Kidney (tissue), 14 donors: ENCODE results near the gene AKIRIN2. TPM values are rescaled to one million over a fixed set of nuclear protein-coding genes. Genes with fewer than 3 reads are reported as not detected.
"Not testable (repeated sequence)": the region's sequence is repeated elsewhere in the genome, so short reads cannot be mapped to it uniquely, and the experiment has no call there.

ENCODE experiments used
- DNase-seq, 5 donors: peaks; one replicate each; pipeline ENCODE4 v3.0.0-alpha.2; 2013 to 2020
- FAIRE-seq: peaks from 2 replicates; lab custom pipeline; 2012; peaks lifted over from hg19 to GRCh38; lab: Jason Lieb, UNC
- H3K27ac ChIP-seq, 2 donors: one replicate each; pipeline ENCODE4 v1.7.0; 2013; ENCODE audit warnings: low read depth in 2 of 2, low read length in 2 of 2, inconsistent platforms in 1 of 2
- H3K27me3 ChIP-seq: one replicate; pipeline ENCODE4 v1.7.1; 2013; ENCODE audit warnings: low read length, inconsistent platforms; ENCODE audit not compliant: control insufficient read depth, insufficient read depth
- H3K36me3 ChIP-seq, 3 donors: one replicate each; pipeline versions ENCODE4 v1.7.0 to v1.7.1; 2013; ENCODE audit warnings: low read length in 3 of 3, control low read depth in 1 of 3, inconsistent platforms in 1 of 3; ENCODE audit not compliant: insufficient read depth in 3 of 3, control insufficient read depth in 2 of 3
- H3K4me1 ChIP-seq, 3 donors: one replicate each; pipeline versions ENCODE4 v1.7.0 to v1.7.1; 2013; ENCODE audit warnings: low read length in 3 of 3, inconsistent platforms in 1 of 3, low read depth in 1 of 3; ENCODE audit not compliant: control insufficient read depth in 2 of 3, insufficient read depth in 2 of 3
- H3K4me3 ChIP-seq, 3 donors: one replicate each; pipeline versions ENCODE4 v1.7.0 to v1.8.1; 2013; ENCODE audit warnings: low read length in 3 of 3, control low read depth in 1 of 3, inconsistent platforms in 1 of 3
- H3K9ac ChIP-seq, 3 donors: one replicate each; pipeline versions ENCODE4 v1.7.0 to v1.7.1; 2013; ENCODE audit warnings: low read length in 3 of 3, control low read depth in 1 of 3, inconsistent platforms in 1 of 3
- H3K9me3 ChIP-seq, 3 donors: one replicate each; pipeline versions ENCODE4 v1.7.0 to v1.7.1; 2013; ENCODE audit warnings: low read length in 3 of 3, control low read depth in 1 of 3, inconsistent platforms in 1 of 3; ENCODE audit not compliant: control insufficient read depth in 2 of 3, insufficient read depth in 1 of 3
- intact Hi-C: fragments of 100-400 bp; cut with DNase I; formaldehyde crosslinking; loops from one replicate; pipeline ENCODE4 v1.11.1; 2022
- polyA plus RNA-seq: library from polyadenylated mRNA; stranded (reverse); fragments of 350-450 nt; fragmentation: Illumina TruSeq; extraction: RNeasy Lipid Tissue Mini Kit (QIAGEN cat#74804); gene quantifications from one replicate; pipeline ENCODE4 v1.2.3, GENCODE V29; 2014; ENCODE audit warnings: low read depth, low replicate concordance; ENCODE audit not compliant: insufficient read depth
- total RNA-seq: library from RNA; stranded (reverse); fragmentation: NEBNext Ultra II Directional; extraction: Animal tissue kit (Norgen Biotek cat#: 25700); gene quantifications from one replicate; pipeline ENCODE4 v1.2.1, GENCODE V29; 2021
- TF ChIP-seq, protein P1 (sequence below): IDR thresholded peaks from 3 replicates; pipeline ENCODE4 v1.5.1; 2012; ENCODE audit warnings: mild to moderate bottlenecking, moderate library complexity, borderline replicate concordance; ENCODE audit not compliant: insufficient read depth; ENCODE audit errors: extremely low read depth
- donor health status: control.
- donor health status: control.
- donor health status: control.
- donor health status: control.
- donor health status: control.
- donor health status: DM: yes; HTN: yes; CAD: no.
- donor health status: Normal renal cell carcinoma (clear cell type).

Gene AKIRIN2
- total and polyA plus RNA-seq, 2 donors from 2014 or later = 26.0 to 43.4 TPM

DNA sequence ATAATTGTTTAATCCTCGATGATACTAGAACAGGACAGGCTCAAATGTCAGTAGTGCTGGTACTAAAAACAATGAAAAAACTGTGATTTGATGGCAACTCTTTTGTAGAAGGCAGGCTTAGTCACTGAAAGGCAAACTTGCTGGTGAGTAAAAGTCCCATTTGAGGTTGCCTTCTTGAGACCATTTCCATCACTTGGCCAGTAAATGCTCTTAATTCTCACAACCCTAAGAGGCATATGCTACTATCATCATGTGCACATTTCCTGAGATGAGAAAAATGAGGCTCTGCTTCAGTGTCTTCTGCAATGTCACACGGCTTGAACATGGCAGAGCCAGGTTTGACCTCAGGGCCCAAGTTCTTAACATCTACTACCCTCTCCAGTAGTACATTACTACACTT lies 9.9 kb downstream of the AKIRIN2 start:
- no peak for FAIRE-seq
- Histone ChIP-seq H3K9ac (no peak overlapping the region), H3K36me3 (no peaks in the 10 kb centered on the region), H3K4me1 (peaks cover 2 to 13% (median 12%) of the 10 kb centered on the region in 3 donors), H3K4me3 (no peak overlapping the region), H3K27me3 (no peaks in the 10 kb centered on the region), H3K9me3 (no peaks in the 10 kb centered on the region), H3K27ac (no peak overlapping the region)
- TF ChIP-seq, protein P1, sequence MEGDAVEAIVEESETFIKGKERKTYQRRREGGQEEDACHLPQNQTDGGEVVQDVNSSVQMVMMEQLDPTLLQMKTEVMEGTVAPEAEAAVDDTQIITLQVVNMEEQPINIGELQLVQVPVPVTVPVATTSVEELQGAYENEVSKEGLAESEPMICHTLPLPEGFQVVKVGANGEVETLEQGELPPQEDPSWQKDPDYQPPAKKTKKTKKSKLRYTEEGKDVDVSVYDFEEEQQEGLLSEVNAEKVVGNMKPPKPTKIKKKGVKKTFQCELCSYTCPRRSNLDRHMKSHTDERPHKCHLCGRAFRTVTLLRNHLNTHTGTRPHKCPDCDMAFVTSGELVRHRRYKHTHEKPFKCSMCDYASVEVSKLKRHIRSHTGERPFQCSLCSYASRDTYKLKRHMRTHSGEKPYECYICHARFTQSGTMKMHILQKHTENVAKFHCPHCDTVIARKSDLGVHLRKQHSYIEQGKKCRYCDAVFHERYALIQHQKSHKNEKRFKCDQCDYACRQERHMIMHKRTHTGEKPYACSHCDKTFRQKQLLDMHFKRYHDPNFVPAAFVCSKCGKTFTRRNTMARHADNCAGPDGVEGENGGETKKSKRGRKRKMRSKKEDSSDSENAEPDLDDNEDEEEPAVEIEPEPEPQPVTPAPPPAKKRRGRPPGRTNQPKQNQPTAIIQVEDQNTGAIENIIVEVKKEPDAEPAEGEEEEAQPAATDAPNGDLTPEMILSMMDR = no peak
- intact Hi-C loops = no loop called here
- DNase-seq = no peak

DNA sequence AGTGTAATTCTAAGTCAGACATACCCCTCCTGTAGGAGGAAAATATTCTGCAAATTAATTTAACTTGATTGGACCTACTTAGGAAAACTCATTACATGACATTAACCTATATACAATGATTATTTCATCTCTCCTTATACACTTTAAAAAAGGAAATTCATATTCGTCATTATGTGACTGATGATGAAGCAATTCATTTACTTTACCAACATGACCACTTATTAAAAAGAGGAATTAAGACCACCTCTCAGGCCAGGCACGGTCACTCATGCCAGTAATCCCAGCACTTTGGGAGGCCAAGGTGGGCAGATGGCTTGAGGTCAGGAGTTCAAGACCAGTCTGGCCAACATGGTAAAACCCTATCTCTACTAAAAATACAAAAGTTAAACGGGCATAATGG lies 11.6 kb downstream of the AKIRIN2 start:
- H3K27me3 ChIP-seq = no peaks in the 10 kb centered on the region
- no peak overlapping the region for H3K27ac ChIP-seq
- H3K4me3 ChIP-seq = no peak overlapping the region
- peaks cover 2 to 18% (median 13%) of the 10 kb centered on the region in 3 donors for H3K4me1 ChIP-seq
- FAIRE-seq (no peak), DNase-seq (no peak)
- no peak overlapping the region for H3K9ac ChIP-seq
- H3K9me3 ChIP-seq = no peaks in the 10 kb centered on the region
- TF ChIP-seq, protein P1 = no peak
- H3K36me3 ChIP-seq = no peaks in the 10 kb centered on the region
- intact Hi-C loops = no loop called here

DNA sequence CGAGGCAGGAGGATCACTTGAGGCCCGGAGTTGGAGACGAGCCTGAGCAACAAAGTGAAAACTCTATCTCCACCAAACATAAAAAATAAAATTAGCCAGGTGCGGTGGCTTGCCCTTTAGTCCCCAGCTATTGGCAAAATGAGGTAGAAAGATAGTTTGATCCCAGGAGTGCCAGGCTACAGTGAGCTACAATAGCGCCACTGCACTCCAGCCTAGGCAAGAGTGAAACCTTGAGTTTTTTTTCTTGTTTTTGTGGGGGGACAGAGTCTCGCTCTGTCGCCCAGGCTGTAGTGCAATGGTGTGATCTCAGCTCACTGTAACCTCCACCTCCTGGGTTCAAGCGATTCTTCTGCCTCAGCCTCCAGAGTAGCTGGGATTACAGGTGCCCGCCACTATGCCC lies 14.1 kb downstream of the AKIRIN2 start:
- H3K9me3 ChIP-seq, H3K4me3 ChIP-seq, FAIRE-seq, H3K27me3 ChIP-seq, intact Hi-C loops, DNase-seq, H3K9ac ChIP-seq, H3K36me3 ChIP-seq, H3K27ac ChIP-seq: not testable (repeated sequence)
- H3K4me1 ChIP-seq = peaks cover 0 to 20% (median 15%) of the 10 kb centered on the region in 3 donors

DNA sequence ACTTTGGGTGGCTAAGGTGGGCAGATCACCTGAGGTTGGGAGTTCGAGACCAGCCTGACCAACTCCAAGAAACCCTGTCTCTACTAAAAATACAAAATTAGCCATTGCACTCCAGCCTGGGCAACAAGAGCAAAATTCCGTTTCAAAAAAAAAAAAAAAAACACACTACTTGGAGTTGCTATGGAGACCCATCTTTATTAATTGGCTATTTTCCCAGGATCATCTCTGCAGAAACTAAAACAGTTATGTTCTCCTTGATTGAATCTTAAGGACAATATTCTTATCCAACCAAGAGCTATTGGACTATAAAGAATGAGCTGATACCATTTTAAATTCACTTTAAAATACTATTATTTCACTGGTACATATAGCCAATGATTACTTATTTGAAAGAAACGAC lies 14.7 kb downstream of the AKIRIN2 start:
- no peak overlapping the region for H3K4me3 ChIP-seq
- no peak for DNase-seq
- H3K27me3 ChIP-seq = no peaks in the 10 kb centered on the region
- TF ChIP-seq, protein P1 = no peak
- H3K9ac ChIP-seq = no peak overlapping the region
- H3K36me3 ChIP-seq = no peaks in the 10 kb centered on the region
- H3K9me3 ChIP-seq = no peaks in the 10 kb centered on the region
- peaks cover 0 to 20% (median 14%) of the 10 kb centered on the region in 3 donors for H3K4me1 ChIP-seq
- no peak overlapping the region for H3K27ac ChIP-seq
- no peak for FAIRE-seq
- intact Hi-C loops = no loop called here

DNA sequence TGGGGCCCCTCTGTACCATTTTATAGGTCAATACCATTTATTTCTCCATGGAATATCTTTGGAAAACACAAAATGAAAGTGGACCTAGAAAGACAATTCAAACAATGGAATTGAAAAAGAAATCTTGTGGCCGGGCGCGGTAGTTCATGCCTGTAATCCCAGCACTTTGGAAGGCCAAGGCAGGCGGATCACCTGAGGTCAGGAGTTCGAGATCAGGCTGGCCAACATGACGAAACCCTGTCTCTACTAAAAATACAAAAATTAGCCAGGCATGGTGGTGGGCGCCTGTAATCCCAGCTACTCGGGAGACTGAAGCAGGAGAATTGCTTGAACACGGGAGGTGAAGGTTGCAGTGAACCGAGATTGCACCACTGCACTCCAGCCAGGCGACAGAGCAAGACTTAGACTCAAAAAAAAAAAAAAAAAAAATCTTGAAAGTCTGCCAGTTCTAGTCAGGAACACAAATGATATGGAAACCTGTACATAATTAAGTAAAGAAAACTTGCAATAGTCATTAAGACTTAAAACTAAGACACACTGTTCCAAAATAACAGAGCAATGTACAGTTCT lies 15.3 kb downstream of the AKIRIN2 start:
- H3K27me3 ChIP-seq, FAIRE-seq, H3K27ac ChIP-seq, DNase-seq, H3K9me3 ChIP-seq, H3K4me3 ChIP-seq, intact Hi-C loops, H3K9ac ChIP-seq, H3K36me3 ChIP-seq: not testable (repeated sequence)
- H3K4me1 ChIP-seq = peaks cover 0 to 20% (median 9%) of the 10 kb centered on the region in 3 donors
